Renal pelvis (tissue), 12 donors: Measurements from ENCODE around the gene TUT4. TPM values are rescaled to one million over a fixed set of nuclear protein-coding genes. Genes with fewer than 3 reads are reported as not detected.
A peak's percentile ranks its signal among the peaks of the same experiment; 100 is the strongest.

Experiments used
- DNase-seq: peaks from one replicate; pipeline ENCODE4 v3.0.0-alpha.2; 2013
- long read RNA-seq, 16 experiments: transcript quantifications; one replicate each; lab custom pipeline, GENCODE V29; 2026
- polyA plus RNA-seq, 3 donors: library from polyadenylated mRNA; unstranded; fragments of 120-200 nt; gene quantifications; one replicate each; pipeline ENCODE4 v1.2.1, GENCODE V29; 2013; ENCODE audit not compliant: insufficient read length in 3 of 3

TUT4 gene, protein sequence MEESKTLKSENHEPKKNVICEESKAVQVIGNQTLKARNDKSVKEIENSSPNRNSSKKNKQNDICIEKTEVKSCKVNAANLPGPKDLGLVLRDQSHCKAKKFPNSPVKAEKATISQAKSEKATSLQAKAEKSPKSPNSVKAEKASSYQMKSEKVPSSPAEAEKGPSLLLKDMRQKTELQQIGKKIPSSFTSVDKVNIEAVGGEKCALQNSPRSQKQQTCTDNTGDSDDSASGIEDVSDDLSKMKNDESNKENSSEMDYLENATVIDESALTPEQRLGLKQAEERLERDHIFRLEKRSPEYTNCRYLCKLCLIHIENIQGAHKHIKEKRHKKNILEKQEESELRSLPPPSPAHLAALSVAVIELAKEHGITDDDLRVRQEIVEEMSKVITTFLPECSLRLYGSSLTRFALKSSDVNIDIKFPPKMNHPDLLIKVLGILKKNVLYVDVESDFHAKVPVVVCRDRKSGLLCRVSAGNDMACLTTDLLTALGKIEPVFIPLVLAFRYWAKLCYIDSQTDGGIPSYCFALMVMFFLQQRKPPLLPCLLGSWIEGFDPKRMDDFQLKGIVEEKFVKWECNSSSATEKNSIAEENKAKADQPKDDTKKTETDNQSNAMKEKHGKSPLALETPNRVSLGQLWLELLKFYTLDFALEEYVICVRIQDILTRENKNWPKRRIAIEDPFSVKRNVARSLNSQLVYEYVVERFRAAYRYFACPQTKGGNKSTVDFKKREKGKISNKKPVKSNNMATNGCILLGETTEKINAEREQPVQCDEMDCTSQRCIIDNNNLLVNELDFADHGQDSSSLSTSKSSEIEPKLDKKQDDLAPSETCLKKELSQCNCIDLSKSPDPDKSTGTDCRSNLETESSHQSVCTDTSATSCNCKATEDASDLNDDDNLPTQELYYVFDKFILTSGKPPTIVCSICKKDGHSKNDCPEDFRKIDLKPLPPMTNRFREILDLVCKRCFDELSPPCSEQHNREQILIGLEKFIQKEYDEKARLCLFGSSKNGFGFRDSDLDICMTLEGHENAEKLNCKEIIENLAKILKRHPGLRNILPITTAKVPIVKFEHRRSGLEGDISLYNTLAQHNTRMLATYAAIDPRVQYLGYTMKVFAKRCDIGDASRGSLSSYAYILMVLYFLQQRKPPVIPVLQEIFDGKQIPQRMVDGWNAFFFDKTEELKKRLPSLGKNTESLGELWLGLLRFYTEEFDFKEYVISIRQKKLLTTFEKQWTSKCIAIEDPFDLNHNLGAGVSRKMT (N-terminal part only)
- 100 to 1,000 TPM in 2 of 3 donors, 10 to 100 TPM in 1; 70.6 to 123 (median 107) TPM for polyA plus RNA-seq
- long read RNA-seq, donor 1, partial matches to known transcripts = 22 of 25 reads
- long read RNA-seq, donor 1, other reads (novel, unspliced or antisense) = 0 of 25 reads
- long read RNA-seq, donor 2, full-length matches to known transcripts = 4 of 16 reads
- long read RNA-seq, donor 2, partial matches to known transcripts = 12 of 16 reads
- long read RNA-seq, donor 2, other reads (novel, unspliced or antisense) = 0 of 16 reads
- long read RNA-seq, donor 3, full-length matches to known transcripts = 4 of 10 reads
- long read RNA-seq, donor 3, partial matches to known transcripts = 6 of 10 reads
- long read RNA-seq, donor 3, other reads (novel, unspliced or antisense) = 0 of 10 reads
- long read RNA-seq, donor 4, partial matches to known transcripts = 62 of 63 reads
- long read RNA-seq, donor 4, other reads (novel, unspliced or antisense) = 0 of 63 reads
- long read RNA-seq, donor 5, partial matches to known transcripts = 88 of 146 reads
- long read RNA-seq, donor 5, other reads (novel, unspliced or antisense) = 56 of 146 reads
- long read RNA-seq, donor 6, transcript TUT4-207 (3 exons, 775 nt) = major isoform, 6 of 63 reads
- long read RNA-seq, donor 6, partial matches to known transcripts = 57 of 63 reads
- long read RNA-seq, donor 6, other reads (novel, unspliced or antisense) = 0 of 63 reads
- long read RNA-seq, donor 7, full-length matches to known transcripts = 6 of 35 reads
- long read RNA-seq, donor 7, partial matches to known transcripts = 29 of 35 reads
- long read RNA-seq, donor 7, other reads (novel, unspliced or antisense) = 0 of 35 reads
- long read RNA-seq, donor 8, partial matches to known transcripts = 23 of 25 reads
- long read RNA-seq, donor 8, other reads (novel, unspliced or antisense) = 0 of 25 reads
- long read RNA-seq, donor 9, partial matches to known transcripts = 27 of 166 reads
- long read RNA-seq, donor 9, other reads (novel, unspliced or antisense) = 137 of 166 reads
- long read RNA-seq, donor 10, full-length matches to known transcripts = 7 of 247 reads
- long read RNA-seq, donor 10, partial matches to known transcripts = 120 of 247 reads
- long read RNA-seq, donor 10, other reads (novel, unspliced or antisense) = 120 of 247 reads
- long read RNA-seq, donor 11, partial matches to known transcripts = 5 of 7 reads
- long read RNA-seq, donor 11, other reads (novel, unspliced or antisense) = 0 of 7 reads
- long read RNA-seq, donor 12, full-length matches to known transcripts = 18 of 286 reads
- long read RNA-seq, donor 12, partial matches to known transcripts = 136 of 286 reads
- long read RNA-seq, donor 12, other reads (novel, unspliced or antisense) = 132 of 286 reads
- long read RNA-seq, donor 13, full-length matches to known transcripts = 10 of 208 reads
- long read RNA-seq, donor 13, partial matches to known transcripts = 138 of 208 reads
- long read RNA-seq, donor 13, other reads (novel, unspliced or antisense) = 60 of 208 reads
- long read RNA-seq, donor 14 = 0 reads
- long read RNA-seq, donor 15, partial matches to known transcripts = 15 of 20 reads
- long read RNA-seq, donor 15, other reads (novel, unspliced or antisense) = 0 of 20 reads
- long read RNA-seq, donor 16, full-length matches to known transcripts = 5 of 39 reads
- long read RNA-seq, donor 16, partial matches to known transcripts = 34 of 39 reads
- long read RNA-seq, donor 16, other reads (novel, unspliced or antisense) = 0 of 39 reads

GRCh38 chr1:52552505-52553361 lies at the start of gene TUT4:
TUT4 (minus strand) TSS chr1:52553092; CDS start chr1:52526280, 26,812 bp downstream.
- peak; percentile 95 for DNase-seq

- DNase-seq = peak; percentile 54
Measured at GRCh38 chr1:52601991-52602855, 49.3 kb upstream of the TUT4 start, which contains the start of gene GPX7. GPX7 (plus strand) TSS chr1:52602371; CDS start chr1:52602410, 39 bp downstream.

DNA sequence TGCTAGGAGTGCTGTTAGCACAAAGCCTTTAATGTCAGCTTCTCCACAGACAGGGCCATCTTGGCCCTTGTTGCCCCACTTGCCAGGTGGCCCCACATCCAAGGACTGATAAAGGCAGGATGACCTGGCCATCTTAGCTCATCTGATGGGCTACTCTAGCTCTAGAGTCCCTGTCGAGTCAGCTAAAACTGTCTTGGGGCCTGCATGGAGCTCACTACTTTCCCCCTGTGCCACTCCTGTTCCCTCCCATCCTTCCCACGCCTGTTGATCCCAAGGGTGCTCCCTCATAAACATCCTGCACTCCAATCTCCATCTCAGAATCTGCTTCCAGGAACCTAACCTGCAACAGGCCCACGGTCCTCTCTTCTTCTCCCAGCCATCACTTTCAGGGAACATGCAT lies 48.6 kb upstream of the TUT4 start:
- no peak for DNase-seq

GRCh38 chr1:52600533-52601179 lies 47.8 kb upstream of the TUT4 start:
- no peak for DNase-seq

DNA sequence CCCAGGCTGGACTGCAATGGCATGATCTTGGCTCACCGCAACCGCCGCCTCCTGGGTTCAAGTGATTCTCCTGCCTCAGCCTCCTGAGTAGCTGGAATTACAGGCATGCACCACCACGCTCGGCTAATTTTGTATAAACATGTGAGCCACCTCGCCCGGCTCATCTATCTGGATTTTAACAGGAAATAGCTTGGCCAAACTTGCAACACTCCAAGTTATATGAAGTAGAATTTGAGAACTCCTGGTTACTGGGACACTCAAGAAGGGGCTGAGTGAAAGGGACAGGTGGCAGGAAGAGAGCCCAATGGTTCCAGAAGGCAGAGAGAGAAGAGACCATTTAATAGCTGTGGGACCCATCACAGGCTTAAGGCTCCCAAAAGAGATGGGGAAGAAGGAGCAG lies 46.3 kb upstream of the TUT4 start:
- no peak for DNase-seq

- no peak for DNase-seq
Measured at GRCh38 chr1:52598729-52599128, 45.8 kb upstream of the TUT4 start.

- no peak for DNase-seq
Measured at GRCh38 chr1:52597912-52598311, 45.0 kb upstream of the TUT4 start.

GRCh38 chr1:52595061-52595460 lies 42.2 kb upstream of the TUT4 start:
- no peak for DNase-seq

DNA sequence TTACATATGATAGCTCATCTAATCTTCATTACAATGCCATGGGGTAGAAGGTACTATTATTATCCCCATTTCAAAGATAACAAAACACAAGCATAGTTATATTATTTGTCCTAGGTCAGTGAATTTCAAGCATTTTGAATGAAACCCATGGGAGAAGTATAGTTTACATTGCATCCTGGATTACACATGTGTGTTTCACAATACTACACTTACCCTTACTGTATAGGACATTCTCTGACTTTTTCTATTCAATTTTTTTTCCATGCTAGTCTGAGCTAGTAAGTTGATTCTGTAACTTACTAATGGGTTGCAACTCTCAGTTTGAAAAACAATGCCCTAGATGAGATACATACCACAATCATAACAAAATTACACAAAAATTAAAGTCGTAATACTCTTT lies 40.6 kb upstream of the TUT4 start:
- DNase-seq = no peak

- no peak for DNase-seq
Measured at GRCh38 chr1:52592637-52593323, 39.9 kb upstream of the TUT4 start.

DNA sequence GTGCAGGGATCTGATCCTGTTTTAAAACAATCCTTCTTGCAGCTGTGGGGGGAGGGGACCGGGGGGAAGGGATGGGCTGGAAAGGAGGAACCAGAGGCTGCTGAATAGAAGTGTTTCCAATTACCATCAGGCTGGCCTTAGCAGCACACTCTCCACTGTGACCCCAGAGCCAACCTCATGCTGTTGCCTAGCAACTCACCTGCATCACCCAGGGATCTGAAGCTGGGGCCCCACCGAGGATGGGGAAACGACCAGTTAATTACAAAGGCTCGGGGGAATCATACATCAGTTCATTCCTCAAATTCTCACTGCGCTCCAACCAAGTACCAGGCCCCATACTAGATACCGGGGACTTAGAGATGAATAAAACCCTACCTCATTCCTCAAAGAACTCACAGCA lies 37.4 kb upstream of the TUT4 start:
- peak; percentile 44 for DNase-seq

GRCh38 chr1:52588535-52588934 lies 35.6 kb upstream of the TUT4 start:
- no peak for DNase-seq

DNA sequence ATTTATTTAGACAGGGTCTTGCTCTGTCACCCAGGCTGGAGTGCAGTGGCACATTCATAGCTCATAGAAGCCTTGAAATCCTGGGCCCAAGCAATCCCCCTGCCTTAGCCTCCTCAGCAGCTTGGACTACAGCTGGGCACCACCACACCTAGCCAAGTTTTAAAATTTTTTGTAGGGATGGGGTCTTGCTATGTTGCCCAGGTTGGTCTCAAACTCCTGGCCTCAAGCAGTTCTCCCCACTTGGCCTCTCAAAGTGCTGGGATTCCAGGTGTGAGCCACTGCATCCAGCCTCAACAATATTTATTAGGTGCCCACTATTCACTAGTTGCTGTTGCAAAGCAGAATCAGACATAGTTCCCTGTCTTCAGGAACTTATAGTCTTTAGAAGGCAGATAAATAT lies 35.1 kb upstream of the TUT4 start:
- DNase-seq = no peak

DNA sequence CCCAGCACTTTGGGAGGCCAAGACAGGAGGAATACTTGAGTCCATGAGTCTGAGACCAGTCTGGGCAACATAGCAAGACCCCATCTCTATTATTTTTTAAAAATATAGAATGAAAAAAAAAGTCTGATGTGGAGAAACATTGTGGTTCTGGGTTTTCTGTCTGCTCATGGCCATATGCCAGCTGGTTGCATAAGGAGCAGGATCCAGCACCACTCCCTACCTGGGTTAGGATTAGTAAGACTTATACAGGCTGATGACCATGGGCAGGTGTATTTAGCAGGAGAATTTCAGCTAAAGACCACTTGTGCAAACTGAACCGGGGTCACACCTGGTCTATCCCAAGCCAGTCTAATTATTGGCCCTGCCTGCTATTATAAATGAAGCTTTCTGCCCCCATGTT lies 32.6 kb upstream of the TUT4 start:
- DNase-seq = no peak
